ENCODE results near the gene LDLRAD4.

The LDLRAD4 gene

GRCh38 chr18:13376298-13376840, 157.8 kb downstream of the LDLRAD4 start:
- peak; percentile 36 to 67 for DNase-seq

DNA sequence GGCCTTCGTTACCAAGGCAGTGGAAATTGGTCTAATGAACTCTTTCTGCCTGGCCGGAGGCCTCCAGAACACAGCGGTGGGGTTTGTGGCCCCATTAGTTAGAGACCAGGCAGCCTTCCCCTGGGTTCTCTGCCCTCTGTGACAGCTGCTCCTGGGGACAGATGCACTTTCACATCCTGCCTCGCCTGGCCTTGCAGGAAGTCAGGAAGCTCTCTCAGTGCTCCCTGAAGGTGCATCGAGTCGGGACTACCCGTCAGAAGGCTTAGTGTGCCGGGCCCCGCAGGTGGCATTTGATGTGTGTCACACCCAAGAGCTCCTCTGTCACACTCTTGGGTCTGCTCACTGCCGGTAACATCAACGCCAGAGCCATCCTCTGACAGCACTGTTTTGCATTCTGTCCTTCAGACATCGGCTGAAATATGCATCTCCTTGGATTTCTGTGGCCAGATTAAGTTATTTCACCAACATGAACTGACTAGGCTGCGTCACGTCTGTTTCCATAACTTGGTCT, 158.3 kb downstream of the LDLRAD4 start:
- DNase-seq: peak; percentile 64 to 73

GRCh38 chr18:13377496-13377895, 158.9 kb downstream of the LDLRAD4 start:
- peak; percentile 52 to 55 for DNase-seq

DNA sequence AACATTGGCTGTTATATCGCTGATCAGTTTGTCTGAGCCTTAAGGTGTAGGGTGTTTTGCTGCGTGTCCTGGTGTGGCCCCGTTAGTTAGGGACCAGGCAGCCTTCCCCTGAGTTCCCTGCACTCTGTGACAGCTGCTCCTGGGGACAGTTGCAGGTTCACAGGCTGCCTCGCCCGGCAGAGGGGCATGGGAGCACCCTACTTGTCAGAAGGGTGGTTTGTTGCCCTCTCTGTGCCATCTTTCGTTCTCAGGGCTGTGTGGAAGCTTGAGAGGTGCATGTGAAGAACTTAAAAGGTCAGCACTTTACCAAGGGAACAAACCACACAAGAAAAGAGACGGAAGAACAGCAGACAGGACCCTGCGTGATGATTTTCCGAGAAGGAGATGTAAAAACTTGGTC, 159.6 kb downstream of the LDLRAD4 start:
- peak in 1 of 2 donors; percentile 46 for DNase-seq

- DNase-seq: no peak
Observed at GRCh38 chr18:13379062-13379865, 160.7 kb downstream of the LDLRAD4 start.

DNA sequence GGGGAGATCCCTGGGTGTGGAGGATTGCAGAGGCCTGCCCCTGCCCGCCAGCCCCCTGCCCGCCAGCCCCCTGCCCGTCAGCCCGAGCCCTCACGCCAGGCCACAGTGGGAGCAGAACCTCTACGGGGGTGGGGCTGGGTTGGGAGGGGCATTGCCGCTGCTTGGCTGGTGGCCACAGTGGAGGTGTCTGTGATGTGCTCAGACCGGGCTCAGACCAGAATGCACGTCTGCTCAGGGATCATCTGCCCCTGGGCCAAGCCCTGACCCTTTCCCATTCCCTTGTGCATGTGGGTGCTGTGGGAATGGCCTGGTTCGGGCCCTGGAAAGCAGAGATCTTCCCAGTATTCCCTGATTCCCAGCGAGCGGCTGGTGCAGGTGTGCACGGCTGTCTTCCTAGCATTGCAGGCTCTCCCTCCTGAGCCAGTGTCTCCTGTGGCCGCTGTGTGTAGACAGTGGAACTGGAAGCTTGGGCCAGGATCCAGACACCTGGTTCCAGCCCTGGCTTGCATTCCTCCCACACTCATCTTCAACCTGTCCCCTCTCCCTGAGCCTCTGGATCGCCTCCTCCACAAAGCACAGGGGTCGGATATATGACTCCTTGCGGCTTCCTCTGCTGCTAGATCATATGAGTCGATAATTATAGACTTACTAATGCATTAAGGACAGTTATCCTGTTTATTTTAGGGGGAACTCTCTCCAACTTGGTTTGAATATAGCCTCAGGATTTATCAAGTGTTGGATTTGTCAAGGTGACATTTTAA, 161.6 kb downstream of the LDLRAD4 start:
- DNase-seq: no peak

DNA sequence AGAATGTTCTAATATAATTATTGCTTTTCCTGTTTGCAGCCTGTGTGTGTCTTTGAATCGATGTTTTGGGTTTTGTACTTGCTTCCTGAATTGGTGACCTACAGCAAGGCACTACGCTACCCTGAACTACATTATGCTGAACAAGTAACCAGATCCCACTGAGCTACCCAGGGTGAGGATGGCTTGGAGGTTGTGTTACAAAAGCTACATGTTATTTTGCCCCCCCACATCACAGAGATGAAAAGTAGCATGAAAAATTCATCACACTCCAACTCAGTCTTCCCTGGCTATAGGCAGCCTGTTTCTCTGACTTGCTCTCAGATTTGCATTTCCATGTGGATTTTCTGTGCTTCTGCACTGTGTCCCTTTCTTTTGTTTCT, 162.1 kb downstream of the LDLRAD4 start:
- DNase-seq: no peak

- DNase-seq: no peak
Observed at GRCh38 chr18:13381331-13381730, 162.8 kb downstream of the LDLRAD4 start.

DNA sequence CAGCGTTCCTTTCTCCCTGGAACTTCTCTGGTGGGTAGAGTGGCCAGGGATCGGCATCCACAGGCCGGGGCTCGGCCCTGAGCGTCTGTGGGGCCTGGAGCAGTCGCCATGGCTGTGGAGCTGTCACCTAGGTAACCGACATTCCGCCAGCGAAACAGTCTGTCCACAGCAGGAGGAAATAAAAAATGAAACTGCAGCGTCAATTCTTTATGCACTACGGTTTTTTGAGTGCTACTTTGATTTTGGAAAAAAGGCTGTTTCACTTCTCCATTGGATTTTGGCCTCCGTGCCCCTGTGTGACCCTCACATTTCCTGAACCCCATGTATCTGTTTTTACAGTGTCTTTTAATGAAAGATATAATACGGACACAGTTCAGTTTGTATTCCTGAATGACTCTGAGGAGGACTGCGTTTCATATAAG, 163.4 kb downstream of the LDLRAD4 start:
- DNase-seq: peak; percentile 72 to 79

- peak; percentile 73 to 82 for DNase-seq
Observed at GRCh38 chr18:13382366-13382953, 163.9 kb downstream of the LDLRAD4 start.

DNA sequence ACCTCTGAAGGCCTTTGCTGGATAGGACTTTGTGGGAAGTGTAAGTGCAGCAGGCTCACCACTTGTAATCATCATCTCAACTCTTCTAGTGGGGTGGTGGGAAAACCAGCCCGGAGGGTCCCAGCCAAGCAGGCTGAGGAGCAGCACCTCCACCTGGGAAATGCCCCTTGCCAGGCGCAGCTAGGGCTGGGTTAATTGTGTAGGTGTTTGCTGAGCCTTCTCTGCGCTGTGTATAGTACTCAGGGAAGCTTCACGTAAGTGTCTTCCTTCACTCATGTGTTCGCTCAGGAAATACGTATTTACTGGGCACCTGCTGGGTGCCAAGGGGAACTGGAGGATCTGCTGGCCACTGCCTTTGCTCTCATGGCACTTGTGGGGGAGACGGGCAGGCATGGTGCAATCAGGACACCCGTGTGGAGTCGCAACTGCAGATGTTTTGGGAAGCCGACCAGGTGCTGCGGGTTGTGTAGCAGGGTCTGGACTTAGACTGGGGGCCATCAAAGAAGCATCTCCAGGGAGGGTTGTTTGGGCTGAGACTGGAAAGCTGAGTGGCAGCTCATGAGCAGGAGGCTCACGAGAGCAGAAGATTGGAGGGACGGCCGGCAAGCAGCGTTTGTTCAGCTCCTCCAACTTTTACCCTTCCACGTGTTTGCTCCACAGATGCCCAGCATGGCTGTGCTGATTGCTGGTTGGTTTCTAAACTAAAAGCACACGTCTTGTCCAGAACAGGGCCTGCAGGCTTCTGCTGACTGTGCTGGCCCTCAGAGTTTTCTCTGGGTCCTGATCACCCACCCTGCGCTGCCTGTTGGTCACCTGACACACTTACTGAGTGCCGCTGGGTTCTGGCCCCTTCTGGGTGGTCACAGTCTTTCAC, 164.6 kb downstream of the LDLRAD4 start:
- peak; percentile 24 to 47 for DNase-seq

GRCh38 chr18:13386891-13387801, 168.6 kb downstream of the LDLRAD4 start:
- DNase-seq: no peak

DNA sequence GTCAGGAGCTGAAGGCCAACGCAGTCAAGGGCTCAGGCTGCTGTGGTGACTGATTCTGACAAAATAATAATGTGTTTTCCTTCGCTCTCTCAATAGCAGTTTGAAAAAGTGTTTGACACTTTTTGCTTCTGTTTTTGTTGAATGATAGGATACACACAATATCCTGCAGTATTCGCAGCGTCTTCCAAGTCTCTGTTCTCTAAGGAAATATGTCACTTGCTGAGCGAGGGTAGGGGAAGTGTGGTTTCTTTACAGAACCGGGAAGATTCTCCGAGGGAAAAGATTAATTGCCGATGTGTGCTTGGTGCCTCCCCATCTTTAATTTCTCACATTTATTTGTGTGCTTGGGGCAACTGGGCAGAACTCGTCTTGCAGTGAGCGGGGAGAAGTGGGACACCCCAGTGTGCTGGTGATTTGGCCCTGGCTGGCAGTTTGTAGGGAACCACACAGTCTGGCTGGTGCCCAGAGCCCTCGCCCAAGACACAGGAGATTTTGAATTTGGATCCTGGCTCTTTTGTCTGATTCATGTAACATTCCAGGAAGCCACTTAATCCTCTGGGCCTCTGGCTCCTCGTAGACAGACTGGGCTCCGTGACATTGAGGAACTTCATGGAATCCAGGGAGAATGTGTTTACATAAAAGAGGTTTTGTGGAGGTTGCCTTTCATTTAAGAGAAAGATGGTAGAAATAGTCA, 169.4 kb downstream of the LDLRAD4 start:
- DNase-seq: no peak

DNA sequence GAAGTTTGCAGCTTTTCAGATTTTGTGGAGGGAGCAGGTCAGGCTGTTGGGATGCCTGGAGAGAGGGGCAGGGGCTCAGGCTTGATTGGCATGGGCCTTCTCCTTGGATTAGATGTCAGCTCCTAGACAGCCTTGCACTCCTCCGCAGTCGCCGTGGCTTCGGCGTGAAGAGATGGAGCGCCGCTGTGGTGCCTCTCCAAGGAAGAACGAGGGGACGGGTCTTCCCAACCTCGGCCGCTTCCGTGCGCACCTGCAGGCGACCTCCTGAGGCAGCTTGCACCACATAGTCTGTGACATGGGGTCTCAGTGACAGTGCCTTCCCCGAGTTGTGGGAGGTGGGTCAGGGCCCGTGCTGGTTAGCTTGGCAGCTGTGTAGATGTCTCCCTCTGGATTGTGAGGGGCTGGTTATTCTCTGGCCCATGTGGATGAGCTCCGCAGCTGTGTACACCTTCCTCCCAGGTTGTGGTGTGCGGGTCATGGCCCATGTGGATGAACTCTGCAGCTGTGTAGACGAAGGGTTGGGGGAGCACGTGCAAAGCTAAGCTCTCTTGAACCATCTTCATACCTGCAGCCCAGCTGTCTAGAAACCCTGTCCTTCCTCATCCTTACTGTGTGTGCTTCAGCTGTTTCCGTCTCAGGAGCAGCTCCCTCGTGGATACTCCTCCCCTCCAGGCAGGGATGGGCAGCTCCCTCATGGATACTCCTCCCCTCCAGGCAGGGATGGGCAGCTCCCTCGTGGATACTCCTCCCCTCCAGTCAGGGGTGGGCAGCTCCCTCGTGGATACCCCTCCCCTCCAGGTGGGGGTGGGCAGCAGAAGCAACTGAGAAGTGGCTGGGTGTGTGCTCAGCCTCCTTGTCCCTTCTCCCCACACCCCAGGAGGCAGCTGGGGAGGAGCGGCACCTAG, 170.3 kb downstream of the LDLRAD4 start:
- no peak for DNase-seq

GRCh38 chr18:13389491-13390131, 171.1 kb downstream of the LDLRAD4 start:
- DNase-seq: no peak

DNA sequence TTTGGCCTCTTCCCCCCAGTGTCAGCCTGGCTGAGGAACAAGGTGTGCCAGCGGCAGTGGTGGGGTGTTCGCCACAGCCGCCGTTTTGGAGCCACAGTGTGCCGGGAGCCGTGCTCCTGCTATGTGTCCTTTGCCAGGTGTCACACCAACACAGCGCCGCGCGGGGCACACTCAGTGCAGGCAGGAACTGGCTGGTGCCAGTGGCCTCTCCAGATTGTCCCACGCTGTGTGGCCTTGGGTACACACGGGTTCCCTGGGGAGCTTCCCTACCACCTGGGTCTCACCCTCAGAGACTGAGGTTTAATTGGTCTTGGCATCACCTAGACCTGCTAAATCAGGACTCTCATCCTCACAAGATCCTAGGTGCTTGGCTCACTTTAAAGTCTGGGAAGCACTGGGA, 171.6 kb downstream of the LDLRAD4 start:
- no peak for DNase-seq

DNA sequence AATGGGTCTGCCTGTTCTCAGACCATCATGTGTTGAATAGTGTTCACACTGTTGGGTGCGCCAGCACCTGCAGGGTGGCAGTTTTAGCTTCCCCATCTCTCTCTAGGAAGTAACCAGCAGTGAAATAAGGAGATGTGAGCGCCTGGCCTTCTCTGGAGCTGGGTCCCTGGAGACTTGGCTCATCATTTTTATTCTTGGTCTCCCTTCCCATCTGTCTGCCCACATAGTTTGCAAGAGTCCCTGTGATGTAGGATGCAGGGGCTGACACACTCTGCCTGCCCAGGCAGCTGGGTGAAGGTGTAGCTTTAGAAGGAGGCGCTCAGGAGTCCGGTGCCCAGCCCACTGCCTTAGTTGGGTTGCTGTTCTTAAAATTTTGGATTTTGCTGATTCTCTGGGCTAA, 172.2 kb downstream of the LDLRAD4 start:
- DNase-seq: no peak

GRCh38 chr18:13392029-13392750, 173.6 kb downstream of the LDLRAD4 start:
- DNase-seq: no peak

All from CD4-positive, alpha-beta T cell treated with Interleukin-1 beta for 1 hour (primary cell).